SK-N-SH (cell line): Measurements from ENCODE around the gene SIX5. TPM values are rescaled to one million over a fixed set of nuclear protein-coding genes. Genes with fewer than 3 reads are reported as not detected.

Source experiments
- CTCF ChIA-PET: fragments of 300-600, 350-600 bp; formaldehyde crosslinking; extraction: SDS; loops from one replicate; lab custom pipeline; 2021; lab: Yijun Ruan, JAX
- POLR2A ChIA-PET: fragments of 350-600 bp; sonication (Branson Sonifier 250); formaldehyde crosslinking; extraction: SDS; loops from one replicate; lab custom pipeline; 2020; ENCODE audit warnings: antibody characterized with exemption, inconsistent platforms; lab: Yijun Ruan, JAX
- DNase-seq: peaks from one replicate; pipeline ENCODE4 v3.0.0; 2012
- H2AFZ ChIP-seq: fragments of 200-600 bp; sonication (generic); 2 replicates; pipeline ENCODE4 v1.8.1; 2016; ENCODE audit warnings: antibody characterized with exemption, mild to moderate bottlenecking, low read depth
- H3F3A ChIP-seq: fragments of 200-600 bp; sonication (generic); replicated peaks from 2 replicates; pipeline ENCODE3; 2016; ENCODE audit warnings: antibody characterized with exemption, mild to moderate bottlenecking; ENCODE audit not compliant: insufficient read depth
- H3K27ac ChIP-seq, 2 experiments: fragments of 200-500 bp in 1 of 2; fragments of 200-600 bp in 1 of 2; sonication (Bioruptor generic) in 1 of 2; sonication (generic), shearing (Covaris generic) in 1 of 2; 2 replicates each; pipeline versions ENCODE4 v1.5.1 to v1.6.1; 2014 to 2016; ENCODE audit warnings: low read depth in 2 of 2, inconsistent platforms in 1 of 2, low read length in 1 of 2, mild to moderate bottlenecking in 1 of 2, mixed read lengths in 1 of 2
- H3K27me3 ChIP-seq: fragments of 200-600 bp; sonication (generic), shearing (Covaris generic); 2 replicates; pipeline ENCODE4 v1.6.1; 2016; ENCODE audit warnings: mixed run types; ENCODE audit not compliant: insufficient read depth
- H3K36me3 ChIP-seq, 2 experiments: fragments of 200-500 bp in 1 of 2; fragments of 200-600 bp in 1 of 2; sonication (Bioruptor generic) in 1 of 2; sonication (generic) in 1 of 2; replicated peaks in 1 of 2; 2 replicates each; pipeline versions ENCODE3 to v1.5.1; 2014 to 2016; ENCODE audit warnings: low read length in 1 of 2, mild to moderate bottlenecking in 1 of 2; ENCODE audit not compliant: insufficient read depth in 2 of 2, control insufficient read depth in 1 of 2
- H3K4me1 ChIP-seq, 2 experiments: fragments of 200-500 bp in 1 of 2; fragments of 200-600 bp in 1 of 2; sonication (Bioruptor generic) in 1 of 2; sonication (generic), shearing (Covaris generic) in 1 of 2; 2 replicates each; pipeline versions ENCODE4 v1.5.1 to v1.6.1; 2014 to 2016; ENCODE audit warnings: low read depth in 1 of 2, low read length in 1 of 2, mixed run types in 1 of 2; ENCODE audit not compliant: insufficient read depth in 2 of 2, control insufficient read depth in 1 of 2
- H3K4me2 ChIP-seq: fragments of 200-600 bp; sonication (generic), shearing (Covaris generic); 2 replicates; pipeline ENCODE4 v1.6.1; 2017; ENCODE audit warnings: mixed run types
- H3K4me3 ChIP-seq, 2 experiments: fragments of 200-500 bp in 1 of 2; fragments of 200-600 bp in 1 of 2; sonication (Bioruptor generic) in 1 of 2; sonication (generic), shearing (Covaris generic) in 1 of 2; 2 replicates each; pipeline versions ENCODE4 v1.5.1 to v1.8.1; 2014 to 2016; ENCODE audit warnings: low read depth in 2 of 2, inconsistent platforms in 1 of 2, low read length in 1 of 2, mild to moderate bottlenecking in 1 of 2, mixed read lengths in 1 of 2, moderate library complexity in 1 of 2
- H3K79me2 ChIP-seq: fragments of 200-600 bp; sonication (generic); 2 replicates; pipeline ENCODE4 v1.8.1; 2017; ENCODE audit warnings: mild to moderate bottlenecking; ENCODE audit not compliant: insufficient read depth
- H3K9ac ChIP-seq: fragments of 200-600 bp; sonication (generic); 2 replicates; pipeline ENCODE4 v1.6.1; 2017; ENCODE audit warnings: mixed run types
- H3K9me2 ChIP-seq: fragments of 200-600 bp; sonication (generic); 2 replicates; pipeline ENCODE4 v1.6.1; 2017; ENCODE audit warnings: mixed run types
- H3K9me3 ChIP-seq: fragments of 200-600 bp; sonication (generic); 2 replicates; pipeline ENCODE4 v1.6.1; 2017; ENCODE audit warnings: mixed run types, mild to moderate bottlenecking, moderate library complexity
- H4K20me1 ChIP-seq: fragments of 200-600 bp; sonication (generic); 2 replicates; pipeline ENCODE4 v1.6.1; 2017; ENCODE audit warnings: mild to moderate bottlenecking, mixed run types; ENCODE audit not compliant: insufficient read depth
- EZH2phosphoT487 ChIP-seq: fragments of 200-600 bp; sonication (generic); IDR thresholded peaks from 2 replicates; pipeline ENCODE4 v1.6.1; 2017; ENCODE audit warnings: low read depth, mixed run types, mild to moderate bottlenecking, antibody characterized with exemption, moderate library complexity, borderline replicate concordance
- FOXM1 ChIP-seq: IDR thresholded peaks from 2 replicates; pipeline ENCODE4 v1.4.0; 2012; ENCODE audit warnings: low read depth, mild to moderate bottlenecking
- GATA2 ChIP-seq: sonication (generic); formaldehyde crosslinking; IDR thresholded peaks from 2 replicates; pipeline ENCODE4 v1.5.0; 2020; ENCODE audit warnings: mild to moderate bottlenecking, missing genetic modification reagents
- JUND ChIP-seq: IDR thresholded peaks from 2 replicates; pipeline ENCODE4 v1.4.0; 2012
- NFIC ChIP-seq: IDR thresholded peaks from 2 replicates; pipeline ENCODE4 v1.4.0; 2012; ENCODE audit warnings: borderline replicate concordance
- PBX3 ChIP-seq: IDR thresholded peaks from 2 replicates; pipeline ENCODE4; 2012
- RFX5 ChIP-seq: IDR thresholded peaks from 2 replicates; pipeline ENCODE4 v1.6.1; 2012; ENCODE audit warnings: mild to moderate bottlenecking, improper control_type of control experiment, low read length
- RXRA ChIP-seq: IDR thresholded peaks from 2 replicates; pipeline ENCODE4 v1.4.0; 2012; ENCODE audit warnings: low read depth, mild to moderate bottlenecking, borderline replicate concordance
- SIN3A ChIP-seq: IDR thresholded peaks from 2 replicates; pipeline ENCODE4 v1.6.1; 2012; ENCODE audit warnings: low read depth, mild to moderate bottlenecking, low read length, moderate library complexity, borderline replicate concordance
- TAF1 ChIP-seq: IDR thresholded peaks from 2 replicates; pipeline ENCODE4 v1.6.1; 2012; ENCODE audit warnings: low read depth, mild to moderate bottlenecking, low read length, moderate library complexity, borderline replicate concordance
- YY1 ChIP-seq: IDR thresholded peaks from 2 replicates; pipeline ENCODE4 v1.4.0; 2012; ENCODE audit warnings: low read depth, mild to moderate bottlenecking
- WGBS: methylation state at CpG from one replicate; pipeline ENCODE4 v1.1.6; 2017; ENCODE audit warnings: low lambda C conversion rate; 5-methylcytosine and 5-hydroxymethylcytosine counted together
- polyA plus RNA-seq, 3 experiments: library from polyadenylated mRNA; depleted of rRNA; stranded (reverse); fragments of >200 nt; gene quantifications; 2 replicates each; pipeline ENCODE4 v1.2.3, GENCODE V29; 2012
- TF ChIP-seq, protein P1 (sequence below): IDR thresholded peaks from 2 replicates; pipeline ENCODE4 v1.4.0; 2012; ENCODE audit warnings: low read depth
- TF ChIP-seq, protein P2 (sequence below): fragments of 150-350 bp; IDR thresholded peaks from 2 replicates; pipeline ENCODE4 v1.6.1; 2017; ENCODE audit warnings: antibody characterized with exemption, low read length, low read depth, borderline replicate concordance
- TF ChIP-seq, protein P3 (sequence below): IDR thresholded peaks from 2 replicates; pipeline ENCODE4 v1.4.0; 2012; ENCODE audit warnings: low read depth, borderline replicate concordance
- TF ChIP-seq, protein P4 (sequence below): IDR thresholded peaks from 2 replicates; pipeline ENCODE4 v1.6.1; 2012; ENCODE audit warnings: mild to moderate bottlenecking, low read depth, low read length, moderate library complexity

The SIX5 gene
- polyA plus RNA-seq, 1 of the 3 experiments (the other 2 are of a cell fraction), result 8.4 TPM

GRCh38 chr19:45768655-45768983, 433 bp downstream of the SIX5 start:
- Histone ChIP-seq H3K4me1 (peaks cover 8 to 30% of the 10 kb centered on the region in 2 experiments; a peak in 3 of 4 replicates), H3F3A (peaks cover 36% of the 10 kb centered on the region), H4K20me1 (peaks cover 11% of the 10 kb centered on the region; the same call in 1 of the 2 replicates), H2AFZ (peak overlapping the region; percentile 54; the same call in 1 of the 2 replicates), H3K4me3 (peak overlapping the region; percentile 64 to 70), H3K27ac (peak overlapping the region; percentile 84 to 95)
- TF ChIP-seq PBX3, result no peak
- no peak for TF ChIP-seq SIN3A
- peak; percentile 13; the same call in 1 of the 2 replicates for TF ChIP-seq YY1
- TF ChIP-seq, protein P1, sequence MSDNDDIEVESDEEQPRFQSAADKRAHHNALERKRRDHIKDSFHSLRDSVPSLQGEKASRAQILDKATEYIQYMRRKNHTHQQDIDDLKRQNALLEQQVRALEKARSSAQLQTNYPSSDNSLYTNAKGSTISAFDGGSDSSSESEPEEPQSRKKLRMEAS, result no peak
- TF ChIP-seq RFX5, result no peak
- no peak for TF ChIP-seq NFIC
- TF ChIP-seq, protein P2, sequence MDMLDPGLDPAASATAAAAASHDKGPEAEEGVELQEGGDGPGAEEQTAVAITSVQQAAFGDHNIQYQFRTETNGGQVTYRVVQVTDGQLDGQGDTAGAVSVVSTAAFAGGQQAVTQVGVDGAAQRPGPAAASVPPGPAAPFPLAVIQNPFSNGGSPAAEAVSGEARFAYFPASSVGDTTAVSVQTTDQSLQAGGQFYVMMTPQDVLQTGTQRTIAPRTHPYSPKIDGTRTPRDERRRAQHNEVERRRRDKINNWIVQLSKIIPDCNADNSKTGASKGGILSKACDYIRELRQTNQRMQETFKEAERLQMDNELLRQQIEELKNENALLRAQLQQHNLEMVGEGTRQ, result no peak
- no peak for TF ChIP-seq GATA2 (CRISPR knock-in tag)
- TF ChIP-seq, protein P3, sequence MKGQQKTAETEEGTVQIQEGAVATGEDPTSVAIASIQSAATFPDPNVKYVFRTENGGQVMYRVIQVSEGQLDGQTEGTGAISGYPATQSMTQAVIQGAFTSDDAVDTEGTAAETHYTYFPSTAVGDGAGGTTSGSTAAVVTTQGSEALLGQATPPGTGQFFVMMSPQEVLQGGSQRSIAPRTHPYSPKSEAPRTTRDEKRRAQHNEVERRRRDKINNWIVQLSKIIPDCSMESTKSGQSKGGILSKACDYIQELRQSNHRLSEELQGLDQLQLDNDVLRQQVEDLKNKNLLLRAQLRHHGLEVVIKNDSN, result no peak
- TF ChIP-seq EZH2phosphoT487, result no peak
- TF ChIP-seq, protein P4, sequence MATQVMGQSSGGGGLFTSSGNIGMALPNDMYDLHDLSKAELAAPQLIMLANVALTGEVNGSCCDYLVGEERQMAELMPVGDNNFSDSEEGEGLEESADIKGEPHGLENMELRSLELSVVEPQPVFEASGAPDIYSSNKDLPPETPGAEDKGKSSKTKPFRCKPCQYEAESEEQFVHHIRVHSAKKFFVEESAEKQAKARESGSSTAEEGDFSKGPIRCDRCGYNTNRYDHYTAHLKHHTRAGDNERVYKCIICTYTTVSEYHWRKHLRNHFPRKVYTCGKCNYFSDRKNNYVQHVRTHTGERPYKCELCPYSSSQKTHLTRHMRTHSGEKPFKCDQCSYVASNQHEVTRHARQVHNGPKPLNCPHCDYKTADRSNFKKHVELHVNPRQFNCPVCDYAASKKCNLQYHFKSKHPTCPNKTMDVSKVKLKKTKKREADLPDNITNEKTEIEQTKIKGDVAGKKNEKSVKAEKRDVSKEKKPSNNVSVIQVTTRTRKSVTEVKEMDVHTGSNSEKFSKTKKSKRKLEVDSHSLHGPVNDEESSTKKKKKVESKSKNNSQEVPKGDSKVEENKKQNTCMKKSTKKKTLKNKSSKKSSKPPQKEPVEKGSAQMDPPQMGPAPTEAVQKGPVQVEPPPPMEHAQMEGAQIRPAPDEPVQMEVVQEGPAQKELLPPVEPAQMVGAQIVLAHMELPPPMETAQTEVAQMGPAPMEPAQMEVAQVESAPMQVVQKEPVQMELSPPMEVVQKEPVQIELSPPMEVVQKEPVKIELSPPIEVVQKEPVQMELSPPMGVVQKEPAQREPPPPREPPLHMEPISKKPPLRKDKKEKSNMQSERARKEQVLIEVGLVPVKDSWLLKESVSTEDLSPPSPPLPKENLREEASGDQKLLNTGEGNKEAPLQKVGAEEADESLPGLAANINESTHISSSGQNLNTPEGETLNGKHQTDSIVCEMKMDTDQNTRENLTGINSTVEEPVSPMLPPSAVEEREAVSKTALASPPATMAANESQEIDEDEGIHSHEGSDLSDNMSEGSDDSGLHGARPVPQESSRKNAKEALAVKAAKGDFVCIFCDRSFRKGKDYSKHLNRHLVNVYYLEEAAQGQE, result no peak
- TF ChIP-seq JUND, result no peak
- TF ChIP-seq RXRA, result no peak
- peak; percentile 3; the same call in 1 of the 2 replicates for TF ChIP-seq TAF1
- TF ChIP-seq FOXM1, result no peak
- TF ChIP-seq, all 33 proteins: peak for 2
- H3K4me2 ChIP-seq, result peak overlapping the region; percentile 99
- H3K27me3 ChIP-seq, result no peaks in the 10 kb centered on the region
- CTCF ChIA-PET, result interaction anchor here (1.0 to 5.9 kb wide), 13 partner anchors 8 to 114 kb away, joined by 3 to 100 read pairs (median 7); partner anchors contain the start of genes DMWD and QPCTL
- H3K9ac ChIP-seq, result peak overlapping the region; percentile 78
- no peaks in the 10 kb centered on the region for H3K9me3 ChIP-seq
- no peaks in the 10 kb centered on the region for H3K79me2 ChIP-seq
- POLR2A ChIA-PET, result interaction anchor here (1.2 to 3.6 kb wide), 4 partner anchors 14 to 51 kb away, joined by 3 to 11 read pairs (median 4); partner anchors contain the start of genes DMPK, DMWD and FBXO46
- no peaks in the 10 kb centered on the region for H3K9me2 ChIP-seq
- WGBS, result 1% methylated on average over 15 of the region's 33 CpGs
- peaks cover 7 to 24% of the 10 kb centered on the region in 2 experiments for H3K36me3 ChIP-seq
- no peak for DNase-seq
